Fibroblast of lung (primary cell): Measurements from ENCODE around the gene MEMO1.

Experiments
- CTCF ChIP-seq, 2 donors: IDR thresholded peaks in 1 of 2; conservative IDR thresholded peaks in 1 of 2; 1 replicate in 1 of 2; 2 replicates in 1 of 2; pipeline ENCODE4 v1.5.1; 2011 to 2012; ENCODE audit warnings: low read length in 2 of 2, control low read depth in 1 of 2, inconsistent platforms in 1 of 2, low read depth in 1 of 2, mild to moderate bottlenecking in 1 of 2
- EZH2 ChIP-seq: IDR thresholded peaks from 2 replicates; pipeline ENCODE4 v1.5.1; 2012; ENCODE audit warnings: low read length, control low read depth, mild to moderate bottlenecking; ENCODE audit errors: missing control alignments

- TF ChIP-seq CTCF (conservative IDR thresholded peaks at IDR 0.05 in 1 of 2, IDR thresholded peaks at IDR 0.05 in 1 of 2; ENCODE audit: low read depth in 1 of 2, low read length in 2 of 2) (no peak), EZH2 (no peak)
Measured at GRCh38 chr2:32009516-32010256, 1.1 kb downstream of the MEMO1 start.
